Measurements from ENCODE around the gene EFNA1.

- TF ChIP-seq CTCF (IDR thresholded peaks at IDR 0.05) (no peak), POLR2A (IDR thresholded peaks at IDR 0.05) (no peak), EP300 (IDR thresholded peaks at IDR 0.05) (no peak)
Observed at GRCh38 chr1:155120253-155120652, 7.4 kb upstream of the EFNA1 start.
